GM10847 (cell line): ENCODE measurements around the gene TMUB2.

Source experiments
- POLR2A ChIP-seq: IDR thresholded peaks from 2 replicates; pipeline ENCODE4 v1.6.1; 2011; ENCODE audit not compliant: insufficient read length; ENCODE audit errors: extremely low read depth

The TMUB2 gene

GRCh38 chr17:44171931-44172455, 14.8 kb upstream of the TMUB2 start:
- TF ChIP-seq POLR2A = no peak

GRCh38 chr17:44174427-44174826, 12.3 kb upstream of the TMUB2 start:
- TF ChIP-seq POLR2A = no peak

GRCh38 chr17:44176257-44176656, 10.5 kb upstream of the TMUB2 start:
- TF ChIP-seq POLR2A = no peak

GRCh38 chr17:44176671-44177501, 9.9 kb upstream of the TMUB2 start:
- TF ChIP-seq POLR2A = no peak

GRCh38 chr17:44177640-44178039, 9.1 kb upstream of the TMUB2 start:
- TF ChIP-seq POLR2A = no peak

- TF ChIP-seq POLR2A = no peak
Observed at GRCh38 chr17:44178133-44178532, 8.6 kb upstream of the TMUB2 start.

GRCh38 chr17:44183024-44183423, 3.7 kb upstream of the TMUB2 start:
- no peak for TF ChIP-seq POLR2A

- TF ChIP-seq POLR2A = no peak
Observed at GRCh38 chr17:44184212-44184810, 2.5 kb upstream of the TMUB2 start.

- no peak for TF ChIP-seq POLR2A
Observed at GRCh38 chr17:44187131-44187899, 543 bp downstream of the TMUB2 start.

GRCh38 chr17:44188576-44189403, 2.0 kb downstream of the TMUB2 start:
- TF ChIP-seq POLR2A = no peak

GRCh38 chr17:44190481-44190880, 3.7 kb downstream of the TMUB2 start:
- no peak for TF ChIP-seq POLR2A

- TF ChIP-seq POLR2A = no peak
Observed at GRCh38 chr17:44191369-44191768, 4.6 kb downstream of the TMUB2 start.

GRCh38 chr17:44191941-44192496, 5.2 kb downstream of the TMUB2 start:
- TF ChIP-seq POLR2A = no peak

- TF ChIP-seq POLR2A = no peak
Observed at GRCh38 chr17:44192750-44193149, 6.0 kb downstream of the TMUB2 start.

- TF ChIP-seq POLR2A = no peak
Observed at GRCh38 chr17:44193326-44194084, 6.7 kb downstream of the TMUB2 start.
